ENCODE measurements around the gene SLC9A1.

GRCh38 chr1:27117733-27118439 is 37.0 kb downstream of the SLC9A1 start:
- TF ChIP-seq CTCF (conservative IDR thresholded peaks at IDR 0.05; ENCODE audit: low read depth, low read length): no peak
- no peak for TF ChIP-seq EZH2phosphoT487 (IDR thresholded peaks at IDR 0.05; ENCODE audit: borderline replicate concordance, low read length)

All from PC-3 (cell line).